Measurements from ENCODE around the gene MB.

DNA sequence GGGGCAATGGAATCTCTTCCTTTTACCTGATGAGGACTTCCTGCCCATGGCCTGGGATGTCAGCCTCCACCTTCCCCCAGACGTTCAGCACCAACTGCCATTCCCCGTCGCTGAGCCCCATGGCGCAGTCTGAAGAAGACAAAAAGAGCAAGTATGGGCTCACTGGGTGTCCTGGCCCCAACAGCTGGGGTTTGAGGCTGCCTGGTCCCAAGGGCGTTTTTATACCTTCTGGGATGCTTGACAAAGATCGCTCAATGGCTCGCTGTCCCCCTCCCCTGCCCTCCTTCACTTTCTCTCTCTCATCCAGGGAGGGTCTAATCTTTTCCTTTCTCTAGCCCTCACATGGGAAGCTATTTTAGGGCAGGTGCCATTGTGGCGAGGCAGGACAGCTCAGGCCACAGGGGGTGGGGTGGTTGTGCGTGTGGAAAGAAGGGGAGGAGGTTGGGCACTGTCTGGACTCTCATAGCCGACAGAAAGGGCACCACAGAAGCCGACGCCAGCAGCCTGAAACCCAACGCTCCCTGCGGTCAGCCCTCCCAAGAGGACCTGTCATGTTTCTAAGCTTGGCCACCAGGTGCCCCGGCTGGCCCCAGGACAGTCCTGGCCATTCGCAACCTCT is at the start of gene MB:
- TF ChIP-seq, protein P1, sequence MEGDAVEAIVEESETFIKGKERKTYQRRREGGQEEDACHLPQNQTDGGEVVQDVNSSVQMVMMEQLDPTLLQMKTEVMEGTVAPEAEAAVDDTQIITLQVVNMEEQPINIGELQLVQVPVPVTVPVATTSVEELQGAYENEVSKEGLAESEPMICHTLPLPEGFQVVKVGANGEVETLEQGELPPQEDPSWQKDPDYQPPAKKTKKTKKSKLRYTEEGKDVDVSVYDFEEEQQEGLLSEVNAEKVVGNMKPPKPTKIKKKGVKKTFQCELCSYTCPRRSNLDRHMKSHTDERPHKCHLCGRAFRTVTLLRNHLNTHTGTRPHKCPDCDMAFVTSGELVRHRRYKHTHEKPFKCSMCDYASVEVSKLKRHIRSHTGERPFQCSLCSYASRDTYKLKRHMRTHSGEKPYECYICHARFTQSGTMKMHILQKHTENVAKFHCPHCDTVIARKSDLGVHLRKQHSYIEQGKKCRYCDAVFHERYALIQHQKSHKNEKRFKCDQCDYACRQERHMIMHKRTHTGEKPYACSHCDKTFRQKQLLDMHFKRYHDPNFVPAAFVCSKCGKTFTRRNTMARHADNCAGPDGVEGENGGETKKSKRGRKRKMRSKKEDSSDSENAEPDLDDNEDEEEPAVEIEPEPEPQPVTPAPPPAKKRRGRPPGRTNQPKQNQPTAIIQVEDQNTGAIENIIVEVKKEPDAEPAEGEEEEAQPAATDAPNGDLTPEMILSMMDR (IDR thresholded peaks at IDR 0.05), result no peak
- TF ChIP-seq POLR2A (IDR thresholded peaks at IDR 0.05), result no peak

All from prostate gland (tissue), 2 donors.